ENCODE data around the gene KRTAP22-2.

KRTAP22-2 gene

GRCh38 chr21:30590297-30590696 lies at the start of gene KRTAP22-2:
Gene KRTAP22-2, minus strand, starts transcription at chr21:30590397.
- DNase-seq (ENCODE audit: low spot score) = no peak
- POLR2A ChIA-PET (ENCODE audit: low non-redundant PET) = no interaction called here
- TF ChIP-seq CTCF (conservative IDR thresholded peaks at IDR 0.05; ENCODE audit: low read depth) = no peak
- CTCF ChIA-PET = no interaction called here
- H3K27ac ChIP-seq = no peak within 1 kb of the TSS

GRCh38 chr21:30638686-30639085 lies 48.5 kb upstream of the KRTAP22-2 start:
- CTCF ChIA-PET = interaction anchor here (0.9 kb wide), 1 partner anchor 74 kb away, joined by 3 read pairs; no protein-coding TSS in a partner anchor
- DNase-seq (ENCODE audit: low spot score) = no peak

GRCh38 chr21:30634906-30635305 lies 44.7 kb upstream of the KRTAP22-2 start, which contains the start of gene KRTAP20-2:
Gene KRTAP20-2, plus strand, starts transcription at chr21:30635206. Its CDS starts 58 bp downstream, at chr21:30635264.
- no peak for TF ChIP-seq CTCF (conservative IDR thresholded peaks at IDR 0.05; ENCODE audit: low read depth)
- no peak for DNase-seq (ENCODE audit: low spot score)
- no peak within 1 kb of the TSS for H3K27ac ChIP-seq
- ChIA-PET POLR2A (ENCODE audit: low non-redundant PET) (no interaction called here), CTCF (no interaction called here)

More at GRCh38 chr21:30638686-30639085, 48.5 kb upstream of the KRTAP22-2 start:
- POLR2A ChIA-PET (ENCODE audit: low non-redundant PET) = no interaction called here
- no peak for TF ChIP-seq CTCF (conservative IDR thresholded peaks at IDR 0.05; ENCODE audit: low read depth)
- H3K27ac ChIP-seq = no peak overlapping the region

- POLR2A ChIA-PET (ENCODE audit: low non-redundant PET) = no interaction called here
- no peak for TF ChIP-seq CTCF (conservative IDR thresholded peaks at IDR 0.05; ENCODE audit: low read depth)
- no peak overlapping the region for H3K27ac ChIP-seq
- CTCF ChIA-PET = interaction anchor here (0.7 kb wide), 1 partner anchor 370 kb away, joined by 3 read pairs; no protein-coding TSS in a partner anchor
- DNase-seq (ENCODE audit: low spot score) = no peak
Observed at GRCh38 chr21:30629200-30629599, 39.0 kb upstream of the KRTAP22-2 start.

- ChIA-PET POLR2A (ENCODE audit: low non-redundant PET) (no interaction called here), CTCF (interaction anchor here (0.6 kb wide), 1 partner anchor 412 kb away, joined by 3 read pairs; no protein-coding TSS in a partner anchor)
- no peak for TF ChIP-seq CTCF (conservative IDR thresholded peaks at IDR 0.05; ENCODE audit: low read depth)
- H3K27ac ChIP-seq = no peak overlapping the region
- DNase-seq (ENCODE audit: low spot score) = no peak
Observed at GRCh38 chr21:30628109-30628508, 37.9 kb upstream of the KRTAP22-2 start.

- DNase-seq (ENCODE audit: low spot score) = no peak
- no peak for TF ChIP-seq CTCF (conservative IDR thresholded peaks at IDR 0.05; ENCODE audit: low read depth)
- CTCF ChIA-PET = no interaction called here
Observed at GRCh38 chr21:30625449-30626165, 35.4 kb upstream of the KRTAP22-2 start.

More at GRCh38 chr21:30625449-30626165, 35.4 kb upstream of the KRTAP22-2 start:
- POLR2A ChIA-PET (ENCODE audit: low non-redundant PET) = no interaction called here
- no peak overlapping the region for H3K27ac ChIP-seq
